Measurements from ENCODE around the gene PPM1H. TPM values are rescaled to one million over a fixed set of nuclear protein-coding genes. Genes with fewer than 3 reads are reported as not detected.

The PPM1H gene
- total RNA-seq, 2 experiments from 2014 or later, result not detected

- peaks cover 7% of the 10 kb centered on the region for H3K4me1 Mint-ChIP-seq
- no peak for DNase-seq
- ChIA-PET POLR2A (no interaction called here), CTCF (no interaction called here)
- no peaks in the 10 kb centered on the region for H3K9me3 Mint-ChIP-seq
- H3K27ac Mint-ChIP-seq, result no peak overlapping the region
- H3K27me3 Mint-ChIP-seq, result peaks cover 48% of the 10 kb centered on the region
- no peaks in the 10 kb centered on the region for H3K36me3 Mint-ChIP-seq (ENCODE audit: low read depth)
- no peak overlapping the region for H3K4me3 Mint-ChIP-seq
These were observed 3.5 kb downstream of the PPM1H start for GRCh38 chr12:62931477-62931876.

- POLR2A ChIA-PET, result no interaction called here
- H3K27me3 Mint-ChIP-seq, result peaks cover 50% of the 10 kb centered on the region
These were observed 4.2 kb downstream of the PPM1H start for GRCh38 chr12:62930546-62931425.

GRCh38 chr12:62928632-62929031, 6.3 kb downstream of the PPM1H start:
- ChIA-PET CTCF (interaction anchor here (0.6 kb wide), 1 partner anchor 10 kb away, joined by 3 read pairs; no protein-coding TSS in a partner anchor), POLR2A (no interaction called here)
- Mint-ChIP-seq H3K4me1 (peaks cover 1% of the 10 kb centered on the region), H3K27me3 (peaks cover 35% of the 10 kb centered on the region), H3K27ac (no peak overlapping the region), H3K36me3 (ENCODE audit: low read depth) (no peaks in the 10 kb centered on the region), H3K4me3 (no peak overlapping the region), H3K9me3 (no peaks in the 10 kb centered on the region)
- DNase-seq, result no peak

More at GRCh38 chr12:62930546-62931425, 4.2 kb downstream of the PPM1H start:
- Mint-ChIP-seq H3K4me3 (no peak overlapping the region), H3K36me3 (ENCODE audit: low read depth) (no peaks in the 10 kb centered on the region), H3K4me1 (peaks cover 7% of the 10 kb centered on the region), H3K9me3 (no peaks in the 10 kb centered on the region), H3K27ac (no peak overlapping the region)
- no peak for DNase-seq
- CTCF ChIA-PET, result no interaction called here

- Mint-ChIP-seq H3K27me3 (peaks cover 13% of the 10 kb centered on the region), H3K4me1 (no peaks in the 10 kb centered on the region), H3K36me3 (ENCODE audit: low read depth) (no peaks in the 10 kb centered on the region), H3K9me3 (no peaks in the 10 kb centered on the region), H3K27ac (no peak overlapping the region), H3K4me3 (no peak overlapping the region)
- DNase-seq, result no peak
- CTCF ChIA-PET, result no interaction called here
- POLR2A ChIA-PET, result no interaction called here
These were observed 9.3 kb downstream of the PPM1H start for GRCh38 chr12:62925680-62926079.

GRCh38 chr12:62924084-62924483, 10.9 kb downstream of the PPM1H start:
- ChIA-PET CTCF (no interaction called here), POLR2A (no interaction called here)
- no peak overlapping the region for H3K27ac Mint-ChIP-seq
- no peaks in the 10 kb centered on the region for H3K4me1 Mint-ChIP-seq
- H3K4me3 Mint-ChIP-seq, result no peak overlapping the region
- H3K9me3 Mint-ChIP-seq, result no peaks in the 10 kb centered on the region
- no peak for DNase-seq
- H3K36me3 Mint-ChIP-seq (ENCODE audit: low read depth), result no peaks in the 10 kb centered on the region
- peaks cover 11% of the 10 kb centered on the region for H3K27me3 Mint-ChIP-seq

GRCh38 chr12:62922539-62922938, 12.4 kb downstream of the PPM1H start:
- POLR2A ChIA-PET, result no interaction called here
- no peaks in the 10 kb centered on the region for H3K9me3 Mint-ChIP-seq
- CTCF ChIA-PET, result no interaction called here

GRCh38 chr12:62919838-62920237, 15.1 kb downstream of the PPM1H start:
- ChIA-PET CTCF (no interaction called here), POLR2A (no interaction called here)
- no peaks in the 10 kb centered on the region for H3K36me3 Mint-ChIP-seq (ENCODE audit: low read depth)
- no peak overlapping the region for H3K4me3 Mint-ChIP-seq
- peaks cover 7% of the 10 kb centered on the region for H3K27me3 Mint-ChIP-seq
- H3K4me1 Mint-ChIP-seq, result no peaks in the 10 kb centered on the region
- DNase-seq, result no peak
- no peak overlapping the region for H3K27ac Mint-ChIP-seq
- H3K9me3 Mint-ChIP-seq, result no peaks in the 10 kb centered on the region

More at GRCh38 chr12:62922539-62922938, 12.4 kb downstream of the PPM1H start:
- Mint-ChIP-seq H3K36me3 (ENCODE audit: low read depth) (no peaks in the 10 kb centered on the region), H3K27ac (no peak overlapping the region), H3K4me3 (no peak overlapping the region), H3K4me1 (no peaks in the 10 kb centered on the region), H3K27me3 (peaks cover 9% of the 10 kb centered on the region)
- no peak for DNase-seq

GRCh38 chr12:62917926-62918325, 17.0 kb downstream of the PPM1H start:
- CTCF ChIA-PET, result no interaction called here
- no peaks in the 10 kb centered on the region for H3K4me1 Mint-ChIP-seq
- POLR2A ChIA-PET, result no interaction called here
- no peak for DNase-seq
- no peaks in the 10 kb centered on the region for H3K36me3 Mint-ChIP-seq (ENCODE audit: low read depth)
- H3K27ac Mint-ChIP-seq, result no peak overlapping the region
- no peak overlapping the region for H3K4me3 Mint-ChIP-seq
- H3K9me3 Mint-ChIP-seq, result no peaks in the 10 kb centered on the region
- peaks cover 7% of the 10 kb centered on the region for H3K27me3 Mint-ChIP-seq

- no peak for DNase-seq
- H3K36me3 Mint-ChIP-seq (ENCODE audit: low read depth), result no peaks in the 10 kb centered on the region
- POLR2A ChIA-PET, result no interaction called here
- no peak overlapping the region for H3K4me3 Mint-ChIP-seq
- H3K27ac Mint-ChIP-seq, result no peak overlapping the region
- H3K4me1 Mint-ChIP-seq, result no peaks in the 10 kb centered on the region
- H3K27me3 Mint-ChIP-seq, result peaks cover 5% of the 10 kb centered on the region
- H3K9me3 Mint-ChIP-seq, result no peaks in the 10 kb centered on the region
- CTCF ChIA-PET, result interaction anchor here (0.6 kb wide), 1 partner anchor 83 kb away, joined by 4 read pairs; no protein-coding TSS in a partner anchor
These were observed 18.1 kb downstream of the PPM1H start for GRCh38 chr12:62916632-62917425.

- H3K27me3 Mint-ChIP-seq, result peaks cover 12% of the 10 kb centered on the region
- H3K4me1 Mint-ChIP-seq, result no peaks in the 10 kb centered on the region
- no peak overlapping the region for H3K27ac Mint-ChIP-seq
- H3K9me3 Mint-ChIP-seq, result no peaks in the 10 kb centered on the region
- DNase-seq, result no peak
- ChIA-PET POLR2A (no interaction called here), CTCF (no interaction called here)
- no peak overlapping the region for H3K4me3 Mint-ChIP-seq
- H3K36me3 Mint-ChIP-seq (ENCODE audit: low read depth), result no peaks in the 10 kb centered on the region
These were observed 19.8 kb downstream of the PPM1H start for GRCh38 chr12:62915204-62915529.

- POLR2A ChIA-PET, result no interaction called here
- Mint-ChIP-seq H3K36me3 (ENCODE audit: low read depth) (no peaks in the 10 kb centered on the region), H3K4me3 (no peak overlapping the region), H3K27ac (no peak overlapping the region), H3K9me3 (no peaks in the 10 kb centered on the region), H3K27me3 (peaks cover 12% of the 10 kb centered on the region), H3K4me1 (no peaks in the 10 kb centered on the region)
- no peak for DNase-seq
- CTCF ChIA-PET, result no interaction called here
These were observed 20.3 kb downstream of the PPM1H start for GRCh38 chr12:62914443-62915203.

GRCh38 chr12:62913380-62913779, 21.6 kb downstream of the PPM1H start:
- ChIA-PET CTCF (no interaction called here), POLR2A (no interaction called here)
- Mint-ChIP-seq H3K4me1 (no peaks in the 10 kb centered on the region), H3K27me3 (peaks cover 12% of the 10 kb centered on the region), H3K9me3 (no peaks in the 10 kb centered on the region), H3K27ac (no peak overlapping the region), H3K4me3 (no peak overlapping the region), H3K36me3 (ENCODE audit: low read depth) (no peaks in the 10 kb centered on the region)
- DNase-seq, result no peak

GRCh38 chr12:62912644-62913043, 22.3 kb downstream of the PPM1H start:
- Mint-ChIP-seq H3K9me3 (no peaks in the 10 kb centered on the region), H3K27ac (no peak overlapping the region), H3K27me3 (peaks cover 12% of the 10 kb centered on the region), H3K36me3 (ENCODE audit: low read depth) (no peaks in the 10 kb centered on the region), H3K4me1 (no peaks in the 10 kb centered on the region), H3K4me3 (no peak overlapping the region)
- ChIA-PET CTCF (no interaction called here), POLR2A (no interaction called here)
- no peak for DNase-seq

All from activated CD4-positive, alpha-beta T cell treated with anti-CD3 and anti-CD28 coated beads, Interleukin-2, amount 10 ng/mL, durations not matched to agents 7 days and 5 days (primary cell).